Heart right ventricle (tissue), 16 donors: Measurements from ENCODE around the gene FAM20C. TPM values are rescaled to one million over a fixed set of nuclear protein-coding genes. Genes with fewer than 3 reads are reported as not detected.

Experiments used
- ATAC-seq, 8 donors: fragments of 200-7000 bp; cut with Tn5 transposase; one replicate each; pipeline ENCODE4 v1.9.1; 2020; ENCODE audit warnings: mild to moderate bottlenecking in 8 of 8, moderate library complexity in 8 of 8, moderate number of reproducible peaks in 1 of 8
- DNase-seq, 2 donors: peaks; one replicate each; pipeline ENCODE4 v3.0.0-alpha.2; 2020
- H3K27ac ChIP-seq, 10 donors: fragments of 200-600 bp; sonication (generic) in 2 of 10; one replicate each; pipeline versions ENCODE4 v1.5.0 to v1.8.0; 2020 to 2022; ENCODE audit warnings: mild to moderate bottlenecking in 3 of 10
- H3K27me3 ChIP-seq, 7 donors: fragments of 200-600 bp; one replicate each; pipeline ENCODE4 v1.8.0; 2021 to 2022; ENCODE audit warnings: mild to moderate bottlenecking in 2 of 7
- H3K36me3 ChIP-seq, 9 donors: fragments of 200-600 bp; sonication (generic) in 1 of 9; one replicate each; pipeline versions ENCODE4 v1.5.0 to v1.8.0; 2020 to 2022; ENCODE audit warnings: mild to moderate bottlenecking in 2 of 9
- H3K4me1 ChIP-seq, 9 donors: fragments of 200-600 bp; sonication (generic) in 1 of 9; one replicate each; pipeline versions ENCODE4 v1.5.0 to v1.8.0; 2020 to 2022; ENCODE audit warnings: mild to moderate bottlenecking in 4 of 9
- H3K4me3 ChIP-seq, 10 donors: fragments of 200-600 bp; sonication (generic) in 2 of 10; one replicate each; pipeline versions ENCODE4 v1.5.0 to v1.8.0; 2020 to 2022; ENCODE audit warnings: mild to moderate bottlenecking in 7 of 10, moderate library complexity in 2 of 10
- H3K9me3 ChIP-seq, 11 donors: fragments of 200-600 bp in 10 of 11; sonication (generic) in 2 of 11; one replicate each; pipeline versions ENCODE4 v1.5.0 to v1.8.0; 2013 to 2022; ENCODE audit warnings: mild to moderate bottlenecking in 2 of 11, control low read depth in 1 of 11, moderate library complexity in 1 of 11
- whole genome bisulfite sequencing, 2 donors: extraction: QIAGEN DNeasy Blood & Tissue Kit; methylation state at CpG; one replicate each; pipeline ENCODE4 v1.1.7; 2013; ENCODE audit warnings: inconsistent platforms in 1 of 2; 5-methylcytosine and 5-hydroxymethylcytosine counted together
- intact Hi-C, 10 donors: fragments of 100-400 bp; cut with DNase I; formaldehyde crosslinking; loops; one replicate each; pipeline versions ENCODE4 v1.11.1 to v1.14.2; 2022
- polyA plus RNA-seq, 2 donors: library from polyadenylated mRNA; stranded (reverse); fragments of 200-250 nt; gene quantifications; one replicate each; pipeline ENCODE4 v1.2.3, GENCODE V29; 2013
- total RNA-seq, 10 donors: library from RNA; stranded (reverse); fragmentation: NEBNext Ultra II Directional in 3 of 10; extraction: Animal tissue kit (Norgen Biotek cat#: 25700) in 3 of 10; gene quantifications; one replicate each; pipeline versions ENCODE4 v1.2.1 to v1.2.4, GENCODE V29; 2021 to 2023
- TF ChIP-seq, protein P1 (sequence below), 9 donors: fragments of 200-600 bp; sonication (generic) in 2 of 9; IDR thresholded peaks; one replicate each; pipeline versions ENCODE4 v1.5.0 to v1.8.0; 2021 to 2022; ENCODE audit warnings: antibody characterized with exemption in 9 of 9, mild to moderate bottlenecking in 5 of 9, moderate library complexity in 1 of 9
- donor health status: Arrhythmogenic right ventricular cardiomyopathy.
- donor health status: ischemic (EF 13 %, LVEDD 7.1; RV severe dilation, severe dysfunction).
- donor health status: healthy with polysubstance abuse.
- donor health status: DM: no; HTN: yes; CAD: no.
- donor health status: DM: no; HTN: no; CAD: no.
- donor health status: ischemic (EF 25% LVEDD 6.9; RV normal size, moderate dysfunction).
- donor health status: ischemic (EF 25% LVEDD 5.7; RV mildly dilated, moderate dysfunction).
- donor health status: healthy.
- donor health status: DM: yes; HTN: yes; CAD: no.
- donor health status: Ischemic cardiomyopathy.
- donor health status: ischemic (EF 35%, LVEDD 5.7; RV mildly dilated, moderate dysfunction).
- donor health status: nonischemic (EF 11% LVEDD 7.7; RV severe dilation, severe dysfunction).
- donor health status: DM: yes; HTN: yes; CAD: no.
- donor health status: PGD.
- donor health status: ischemic (EF 29% LVEDD 5.4; RV normal size, mild dysfunction).
- donor health status: nonischemic (EF 23%, LVEDD 6.1; RV moderate dilation, normal function).

FAM20C gene
- total and polyA plus RNA-seq, 12 donors, result 12.4 to 59.8 (median 19.2) TPM

DNA sequence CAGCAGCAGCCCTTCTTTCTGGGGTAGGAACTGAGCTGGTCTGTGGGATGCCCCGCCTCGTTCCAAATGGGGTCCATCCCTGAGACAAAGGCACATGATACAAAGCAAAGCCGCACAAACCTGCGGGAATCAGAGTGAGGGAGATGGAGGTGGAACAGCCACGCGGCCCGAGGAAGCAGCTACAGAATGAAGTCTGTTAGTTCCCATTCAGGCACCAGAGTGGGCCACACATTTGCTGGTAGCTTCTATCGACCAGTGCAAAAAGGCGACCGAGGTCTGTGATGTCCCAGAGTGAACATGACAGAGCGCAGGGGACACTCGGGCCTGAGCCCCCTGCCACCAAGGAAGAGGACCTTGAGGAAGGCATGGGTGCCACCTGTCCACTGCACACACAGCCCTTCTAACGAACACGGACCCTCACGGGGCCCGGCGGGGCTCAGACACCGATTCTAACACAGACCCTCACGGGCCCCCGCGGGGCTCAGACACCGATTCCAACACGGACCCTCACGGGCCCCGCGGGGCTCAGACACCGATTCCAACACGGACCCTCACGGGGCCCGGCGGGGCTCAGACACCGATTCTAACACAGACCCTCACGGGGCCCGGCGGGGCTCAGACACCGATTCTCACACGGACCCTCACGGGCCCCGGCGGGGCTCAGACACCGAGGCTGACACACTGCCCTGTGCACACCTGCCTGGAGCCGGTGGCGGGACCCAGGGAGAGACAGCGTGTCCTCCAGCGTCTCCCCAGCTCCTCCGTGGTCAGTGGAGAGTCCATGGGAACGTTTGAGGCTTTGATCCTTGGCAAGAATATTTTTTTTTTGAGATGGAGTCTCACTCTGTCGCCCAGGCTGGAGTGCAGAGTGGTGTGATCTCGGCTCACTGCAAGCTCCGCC lies 32.8 kb upstream of the FAM20C start:
- H3K27ac ChIP-seq, result no peak overlapping the region
- peaks cover 0 to 8% (median 0%) of the 10 kb centered on the region in 7 donors for H3K27me3 ChIP-seq
- H3K9me3 ChIP-seq, result no peaks in the 10 kb centered on the region
- H3K4me1 ChIP-seq, result peaks cover 0 to 11% (median 0%) of the 10 kb centered on the region in 9 donors
- 91 to 92% methylated on average over 50 of the region's 50 CpGs for WGBS, 2 donors
- intact Hi-C loops, result no loop called here
- no peak overlapping the region for H3K4me3 ChIP-seq
- DNase-seq (no peak), ATAC-seq (no peak)
- TF ChIP-seq, protein P1, sequence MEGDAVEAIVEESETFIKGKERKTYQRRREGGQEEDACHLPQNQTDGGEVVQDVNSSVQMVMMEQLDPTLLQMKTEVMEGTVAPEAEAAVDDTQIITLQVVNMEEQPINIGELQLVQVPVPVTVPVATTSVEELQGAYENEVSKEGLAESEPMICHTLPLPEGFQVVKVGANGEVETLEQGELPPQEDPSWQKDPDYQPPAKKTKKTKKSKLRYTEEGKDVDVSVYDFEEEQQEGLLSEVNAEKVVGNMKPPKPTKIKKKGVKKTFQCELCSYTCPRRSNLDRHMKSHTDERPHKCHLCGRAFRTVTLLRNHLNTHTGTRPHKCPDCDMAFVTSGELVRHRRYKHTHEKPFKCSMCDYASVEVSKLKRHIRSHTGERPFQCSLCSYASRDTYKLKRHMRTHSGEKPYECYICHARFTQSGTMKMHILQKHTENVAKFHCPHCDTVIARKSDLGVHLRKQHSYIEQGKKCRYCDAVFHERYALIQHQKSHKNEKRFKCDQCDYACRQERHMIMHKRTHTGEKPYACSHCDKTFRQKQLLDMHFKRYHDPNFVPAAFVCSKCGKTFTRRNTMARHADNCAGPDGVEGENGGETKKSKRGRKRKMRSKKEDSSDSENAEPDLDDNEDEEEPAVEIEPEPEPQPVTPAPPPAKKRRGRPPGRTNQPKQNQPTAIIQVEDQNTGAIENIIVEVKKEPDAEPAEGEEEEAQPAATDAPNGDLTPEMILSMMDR (IDR thresholded peaks at IDR 0.05), result no peak
- no peaks in the 10 kb centered on the region for H3K36me3 ChIP-seq

DNA sequence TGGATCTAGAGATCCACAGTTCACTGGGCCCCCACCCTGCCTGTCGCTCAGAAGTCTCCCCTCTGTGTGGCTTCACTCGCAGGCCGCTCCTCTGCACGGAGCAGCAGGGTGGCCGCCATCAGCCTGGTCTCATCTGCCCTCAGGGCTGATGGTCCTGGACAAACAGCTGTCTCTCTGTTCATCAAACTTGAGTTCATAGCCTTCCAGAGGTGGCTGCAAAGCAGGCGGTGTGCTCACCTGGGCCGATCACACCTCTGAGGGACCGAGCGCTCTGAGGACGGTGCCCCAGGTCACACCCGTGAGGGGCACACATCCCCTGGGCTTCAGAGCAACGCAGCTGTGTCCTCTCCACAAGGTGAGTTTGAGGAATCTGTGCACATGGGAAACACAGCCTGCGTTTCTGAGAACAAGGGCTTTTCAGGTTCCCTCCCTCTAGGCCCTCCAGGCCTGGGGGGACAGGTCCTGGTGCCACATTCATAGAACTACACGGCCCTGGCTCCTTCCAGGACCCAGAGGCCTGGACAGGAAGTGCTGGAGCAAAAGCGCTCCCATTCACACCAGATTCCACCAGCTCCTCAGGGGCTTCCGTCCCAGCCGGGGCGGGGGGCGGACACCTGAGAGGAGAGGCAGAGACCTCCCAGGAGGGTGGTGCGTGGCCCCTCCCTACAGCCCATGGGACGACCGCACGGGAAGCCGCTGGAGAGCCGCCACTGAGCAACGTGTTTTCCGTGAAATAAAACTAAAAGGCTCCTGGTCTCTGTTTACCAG lies 31.2 kb upstream of the FAM20C start:
- DNase-seq, result no peak
- intact Hi-C loops, result no loop called here
- ATAC-seq, result no peak
- H3K9me3 ChIP-seq, result no peaks in the 10 kb centered on the region
- H3K36me3 ChIP-seq, result no peaks in the 10 kb centered on the region
- H3K27me3 ChIP-seq, result peaks cover 0 to 8% (median 0%) of the 10 kb centered on the region in 7 donors
- H3K27ac ChIP-seq, result no peak overlapping the region
- H3K4me3 ChIP-seq, result no peak overlapping the region
- WGBS, 2 donors, result 79 to 86% methylated on average over 27 of the region's 27 CpGs
- TF ChIP-seq, protein P1 (IDR thresholded peaks at IDR 0.05), result no peak
- peaks cover 0 to 11% (median 0%) of the 10 kb centered on the region in 9 donors for H3K4me1 ChIP-seq

DNA sequence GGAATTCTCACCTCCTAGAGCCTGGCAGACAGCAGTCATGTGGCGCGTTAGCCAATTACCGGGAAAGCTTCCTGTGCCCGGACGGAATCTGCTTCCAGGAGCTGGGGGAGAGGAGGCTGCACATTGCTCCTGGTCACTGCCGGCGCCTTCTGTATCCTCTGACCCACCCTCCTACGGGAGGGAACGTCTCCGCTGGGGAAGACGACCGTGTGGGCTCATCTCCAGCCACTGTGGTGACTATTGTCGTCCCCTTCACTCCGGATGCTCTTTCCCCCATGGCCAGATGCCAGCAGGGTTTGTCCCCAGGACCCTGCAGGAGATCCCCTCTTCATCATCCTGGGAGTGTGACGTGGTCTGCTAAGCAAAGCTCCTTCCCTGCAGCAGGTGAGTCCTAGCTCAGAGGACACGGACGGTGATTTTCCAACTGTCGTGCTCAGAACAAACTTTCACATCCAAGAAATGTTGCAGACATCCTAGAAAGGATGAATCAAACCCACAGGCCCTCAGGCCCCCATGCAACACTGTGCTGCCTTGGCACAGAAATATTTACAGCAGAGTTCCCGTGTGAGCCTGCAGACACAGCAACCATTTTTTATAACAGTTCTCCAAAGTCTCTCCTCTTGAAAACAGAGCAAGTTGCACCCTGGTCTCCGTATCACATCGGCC lies 29.6 kb upstream of the FAM20C start:
- TF ChIP-seq, protein P1 (IDR thresholded peaks at IDR 0.05), result no peak
- Histone ChIP-seq H3K4me3 (no peak overlapping the region), H3K9me3 (no peaks in the 10 kb centered on the region), H3K27me3 (peaks cover 0 to 8% (median 4%) of the 10 kb centered on the region in 7 donors), H3K27ac (no peak overlapping the region), H3K36me3 (no peaks in the 10 kb centered on the region), H3K4me1 (peaks cover 0 to 25% (median 8%) of the 10 kb centered on the region in 9 donors)
- DNase-seq (no peak), ATAC-seq (no peak)
- WGBS, 2 donors, result 61 to 63% methylated on average over 21 of the region's 21 CpGs
- intact Hi-C loops, result no loop called here

DNA sequence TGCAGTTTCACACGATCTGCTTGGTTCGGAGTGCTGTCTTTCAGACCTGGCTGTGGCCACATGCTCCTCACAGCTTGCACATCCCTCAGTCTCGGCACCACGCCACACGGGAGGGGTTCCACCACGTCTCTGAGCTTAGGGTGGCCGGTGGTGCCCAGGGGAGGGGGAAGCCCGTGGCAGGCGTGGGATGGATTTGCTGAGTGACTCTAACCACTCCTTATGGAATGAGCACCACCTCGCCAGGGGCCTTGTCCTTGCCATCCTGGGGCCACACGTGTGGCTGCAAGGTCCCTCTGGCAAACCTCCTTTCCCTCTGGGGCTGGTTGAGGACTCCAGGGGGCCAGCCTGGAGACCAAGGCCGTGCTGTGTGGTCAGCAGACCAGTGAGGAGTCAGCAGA lies 29.1 kb upstream of the FAM20C start:
- Histone ChIP-seq H3K9me3 (no peaks in the 10 kb centered on the region), H3K27me3 (peaks cover 0 to 8% (median 4%) of the 10 kb centered on the region in 7 donors), H3K4me3 (no peak overlapping the region), H3K27ac (no peak overlapping the region), H3K36me3 (no peaks in the 10 kb centered on the region), H3K4me1 (peaks cover 0 to 25% (median 8%) of the 10 kb centered on the region in 9 donors)
- TF ChIP-seq, protein P1 (IDR thresholded peaks at IDR 0.05), result no peak
- no peak for ATAC-seq
- DNase-seq, result no peak
- 83 to 84% methylated on average over 12 of the region's 12 CpGs for WGBS, 2 donors
- intact Hi-C loops, result no loop called here
